ENCODE measurements around the gene REPIN1.

GRCh38 chr7:150374472-150374871 is 5.8 kb downstream of the REPIN1 start:
- TF ChIP-seq, protein P1, sequence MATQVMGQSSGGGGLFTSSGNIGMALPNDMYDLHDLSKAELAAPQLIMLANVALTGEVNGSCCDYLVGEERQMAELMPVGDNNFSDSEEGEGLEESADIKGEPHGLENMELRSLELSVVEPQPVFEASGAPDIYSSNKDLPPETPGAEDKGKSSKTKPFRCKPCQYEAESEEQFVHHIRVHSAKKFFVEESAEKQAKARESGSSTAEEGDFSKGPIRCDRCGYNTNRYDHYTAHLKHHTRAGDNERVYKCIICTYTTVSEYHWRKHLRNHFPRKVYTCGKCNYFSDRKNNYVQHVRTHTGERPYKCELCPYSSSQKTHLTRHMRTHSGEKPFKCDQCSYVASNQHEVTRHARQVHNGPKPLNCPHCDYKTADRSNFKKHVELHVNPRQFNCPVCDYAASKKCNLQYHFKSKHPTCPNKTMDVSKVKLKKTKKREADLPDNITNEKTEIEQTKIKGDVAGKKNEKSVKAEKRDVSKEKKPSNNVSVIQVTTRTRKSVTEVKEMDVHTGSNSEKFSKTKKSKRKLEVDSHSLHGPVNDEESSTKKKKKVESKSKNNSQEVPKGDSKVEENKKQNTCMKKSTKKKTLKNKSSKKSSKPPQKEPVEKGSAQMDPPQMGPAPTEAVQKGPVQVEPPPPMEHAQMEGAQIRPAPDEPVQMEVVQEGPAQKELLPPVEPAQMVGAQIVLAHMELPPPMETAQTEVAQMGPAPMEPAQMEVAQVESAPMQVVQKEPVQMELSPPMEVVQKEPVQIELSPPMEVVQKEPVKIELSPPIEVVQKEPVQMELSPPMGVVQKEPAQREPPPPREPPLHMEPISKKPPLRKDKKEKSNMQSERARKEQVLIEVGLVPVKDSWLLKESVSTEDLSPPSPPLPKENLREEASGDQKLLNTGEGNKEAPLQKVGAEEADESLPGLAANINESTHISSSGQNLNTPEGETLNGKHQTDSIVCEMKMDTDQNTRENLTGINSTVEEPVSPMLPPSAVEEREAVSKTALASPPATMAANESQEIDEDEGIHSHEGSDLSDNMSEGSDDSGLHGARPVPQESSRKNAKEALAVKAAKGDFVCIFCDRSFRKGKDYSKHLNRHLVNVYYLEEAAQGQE (IDR thresholded peaks at IDR 0.05; ENCODE audit: insufficient replicate concordance, low read depth), result no peak
- TF ChIP-seq CTCF (IDR thresholded peaks at IDR 0.05; ENCODE audit: insufficient read depth, low read length) (no peak), POLR2AphosphoS5 (IDR thresholded peaks at IDR 0.05; ENCODE audit: low read depth) (no peak), GABPA (IDR thresholded peaks at IDR 0.05; ENCODE audit: low read depth) (no peak)

All from HL-60 (cell line).